IMR-90 (cell line): ENCODE results near the gene AMD1. TPM values are rescaled to one million over a fixed set of nuclear protein-coding genes. Genes with fewer than 3 reads are reported as not detected.

Experiments used
- ATAC-seq: fragments of 200-7000 bp; cut with Tn5 transposase; 2 replicates; pipeline ENCODE4 v1.9.1; 2020; ENCODE audit warnings: low read depth, mild to moderate bottlenecking, moderate library complexity
- BruUV-seq: library from RNA; stranded (reverse); fragments of 400-500 nt; replicated peaks from 2 replicates; lab custom pipeline; 2021; lab: Mats Ljungman, UMichigan
- CTCF ChIA-PET: fragments of 300-600 bp; formaldehyde crosslinking; extraction: SDS; loops from one replicate; lab custom pipeline; 2021; ENCODE audit warnings: antibody characterized with exemption; lab: Yijun Ruan, JAX
- POLR2A ChIA-PET: fragments of 300-600 bp; sonication (Branson Sonifier 250); formaldehyde crosslinking; loops from one replicate; lab custom pipeline; 2022; ENCODE audit warnings: antibody characterized with exemption; ENCODE audit not compliant: unreplicated experiment; lab: Charles Lee
- DNase-seq: peaks from one replicate; pipeline ENCODE4 v3.0.0; 2013
- H2AFZ ChIP-seq: replicated peaks from 2 replicates; pipeline ENCODE3; 2013; ENCODE audit warnings: low read length, mild to moderate bottlenecking; ENCODE audit not compliant: poor library complexity
- H2AK5ac ChIP-seq: 2 replicates; pipeline ENCODE4 v1.6.1; 2013; ENCODE audit warnings: low read depth, low read length, inconsistent platforms
- H2AK9ac ChIP-seq: replicated peaks from 2 replicates; pipeline ENCODE3; 2013; ENCODE audit warnings: mild to moderate bottlenecking, low read depth, low read length, moderate library complexity; ENCODE audit not compliant: poor library complexity
- H2BK120ac ChIP-seq: 2 replicates; pipeline ENCODE4 v1.6.1; 2013; ENCODE audit warnings: low read depth, low read length, inconsistent platforms
- H2BK15ac ChIP-seq: 3 replicates; pipeline ENCODE4 v1.6.1; 2013; ENCODE audit warnings: low read depth, low read length, inconsistent platforms
- H2BK20ac ChIP-seq: 2 replicates; pipeline ENCODE4 v1.6.1; 2013; ENCODE audit warnings: low read depth, mild to moderate bottlenecking, inconsistent platforms, low read length, moderate library complexity
- H2BK5ac ChIP-seq: 2 replicates; pipeline ENCODE4 v1.6.1; 2013; ENCODE audit warnings: mild to moderate bottlenecking, low read depth, low read length, inconsistent platforms; ENCODE audit not compliant: poor library complexity, severe bottlenecking
- H3K14ac ChIP-seq: replicated peaks from 2 replicates; pipeline ENCODE4 v1.6.1; 2013; ENCODE audit warnings: low read depth, low read length, inconsistent platforms
- H3K18ac ChIP-seq: 2 replicates; pipeline ENCODE4 v1.6.1; 2013; ENCODE audit warnings: low read depth, low read length, control low read depth
- H3K23ac ChIP-seq: 2 replicates; pipeline ENCODE4 v1.6.1; 2013; ENCODE audit warnings: low read depth, low read length, inconsistent platforms
- H3K27ac ChIP-seq: 2 replicates; pipeline ENCODE4 v1.5.1; 2013; ENCODE audit warnings: mild to moderate bottlenecking, control low read depth, low read length; ENCODE audit not compliant: insufficient read depth
- H3K27me3 ChIP-seq: 2 replicates; pipeline ENCODE4 v1.6.1; 2013; ENCODE audit warnings: low read length; ENCODE audit not compliant: control insufficient read depth, insufficient read depth
- H3K36me3 ChIP-seq: 2 replicates; pipeline ENCODE4 v1.6.1; 2013; ENCODE audit warnings: low read length, mixed read lengths; ENCODE audit not compliant: control insufficient read depth, insufficient read depth
- H3K4ac ChIP-seq: 2 replicates; pipeline ENCODE4 v1.6.1; 2013; ENCODE audit warnings: low read depth, low read length, inconsistent platforms
- H3K4me1 ChIP-seq: 2 replicates; pipeline ENCODE4 v1.6.1; 2013; ENCODE audit warnings: low read length, mixed read lengths; ENCODE audit not compliant: control insufficient read depth, insufficient read depth
- H3K4me2 ChIP-seq: 2 replicates; pipeline ENCODE4 v1.6.1; 2013; ENCODE audit warnings: low read depth, mild to moderate bottlenecking, control low read depth, low read length, moderate library complexity
- H3K4me3 ChIP-seq: 2 replicates; pipeline ENCODE4 v1.5.1; 2013; ENCODE audit warnings: low read depth, mild to moderate bottlenecking, control low read depth, low read length, moderate library complexity; ENCODE audit not compliant: insufficient read depth
- H3K56ac ChIP-seq: 2 replicates; pipeline ENCODE4 v1.6.1; 2013; ENCODE audit warnings: low read length, inconsistent platforms; ENCODE audit not compliant: insufficient read depth; ENCODE audit errors: extremely low read depth
- H3K79me1 ChIP-seq, 2 experiments: 2 replicates each; pipeline ENCODE4 v1.6.1; 2013; ENCODE audit warnings: low read length in 2 of 2, inconsistent platforms in 1 of 2, low read depth in 1 of 2
- H3K9ac ChIP-seq: 2 replicates; pipeline ENCODE4 v1.6.1; 2013; ENCODE audit warnings: low read depth, low read length, control low read depth
- H3K9me1 ChIP-seq: 2 replicates; pipeline ENCODE4 v1.6.1; 2013; ENCODE audit warnings: low read length, inconsistent platforms; ENCODE audit not compliant: insufficient read depth
- H3K9me3 ChIP-seq: 2 replicates; pipeline ENCODE4 v1.6.1; 2013; ENCODE audit warnings: low read length; ENCODE audit not compliant: control insufficient read depth, insufficient read depth
- H4K20me1 ChIP-seq: 2 replicates; pipeline ENCODE4 v1.6.1; 2013; ENCODE audit warnings: low read length, inconsistent platforms; ENCODE audit not compliant: insufficient read depth
- H4K5ac ChIP-seq: 2 replicates; pipeline ENCODE4 v1.6.1; 2013; ENCODE audit warnings: mild to moderate bottlenecking, low read depth, low read length, control low read depth
- H4K8ac ChIP-seq, 2 experiments: 2 replicates each; pipeline ENCODE4 v1.6.1; 2013; ENCODE audit warnings: low read depth in 2 of 2, low read length in 2 of 2, control low read depth in 1 of 2, inconsistent platforms in 1 of 2
- H4K91ac ChIP-seq: 2 replicates; pipeline ENCODE4 v1.6.1; 2013; ENCODE audit warnings: low read depth, low read length, inconsistent platforms; ENCODE audit not compliant: insufficient read depth
- CTCF ChIP-seq: conservative IDR thresholded peaks from 2 replicates; pipeline ENCODE4 v1.5.1; 2012; ENCODE audit warnings: mild to moderate bottlenecking, low read depth, low read length, improper control_type of control experiment
- ELK1 ChIP-seq: fragments of 150-350 bp; IDR thresholded peaks from 2 replicates; pipeline ENCODE4 v1.6.1; 2016; ENCODE audit warnings: low read depth, mild to moderate bottlenecking, low read length, moderate library complexity, borderline replicate concordance
- NFE2L2 ChIP-seq: fragments of 150-350 bp; IDR thresholded peaks from 2 replicates; pipeline ENCODE4 v1.6.1; 2016; ENCODE audit warnings: low read depth, mild to moderate bottlenecking, low read length
- RFX5 ChIP-seq: IDR thresholded peaks from 2 replicates; pipeline ENCODE4 v1.8.0; 2012; ENCODE audit warnings: low read depth, mild to moderate bottlenecking, low read length, moderate library complexity
- SMC3 ChIP-seq: fragments of 150-350 bp; IDR thresholded peaks from 2 replicates; pipeline ENCODE4 v1.6.1; 2016; ENCODE audit warnings: low read depth, mild to moderate bottlenecking, antibody characterized with exemption, low read length, moderate library complexity
- WGBS, 2 experiments: methylation state at CpG; one replicate each; pipeline versions ENCODE4 v1.1.5 to v1.1.7; 2013; ENCODE audit warnings: missing lambda C conversion rate in 2 of 2; ENCODE audit not compliant: insufficient read length in 1 of 2; ENCODE audit errors: extremely low coverage in 2 of 2; 5-methylcytosine and 5-hydroxymethylcytosine counted together
- dilution Hi-C: fragments of 300-500 bp; cut with HindIII; formaldehyde crosslinking; loops from one replicate; pipeline ENCODE4 v1.14.3; 2018; ENCODE audit warnings: low sequenced_read_pairs; ENCODE audit not compliant: unreplicated experiment
- in situ Hi-C: fragments of 300-500 bp; cut with MboI; formaldehyde crosslinking; loops from 3 replicates; pipeline ENCODE4 v1.14.3; 2019; ENCODE audit warnings: low sequenced_read_pairs, inconsistent platforms, mixed read lengths
- intact Hi-C: fragments of 100-400 bp; cut with micrococcal nuclease; formaldehyde crosslinking; loops from 2 replicates; pipeline ENCODE4 v1.10.0; 2022
- polyA plus RNA-seq, 3 experiments: library from polyadenylated mRNA; depleted of rRNA; stranded (reverse); fragments of >200 nt; gene quantifications; 2 replicates each; pipeline ENCODE4 v1.2.3, GENCODE V29; 2012; ENCODE audit warnings: low replicate concordance in 1 of 3
- total RNA-seq: library from RNA; depleted of rRNA; stranded (reverse); fragments of >200 nt; gene quantifications from 2 replicates; pipeline ENCODE4 v1.2.3, GENCODE V29; 2012

Gene AMD1
- total and polyA plus RNA-seq, 2 of the 4 experiments (the other 2 are of a cell fraction), result 32.2 to 65.8 TPM

- no peaks in the 10 kb centered on the region for H4K20me1 ChIP-seq
- no peak overlapping the region for H2BK120ac ChIP-seq
- dilution Hi-C loops, result no loop called here
- H3K36me3 ChIP-seq, result no peaks in the 10 kb centered on the region
- no peak overlapping the region for H2AK5ac ChIP-seq
- ChIA-PET POLR2A (no interaction called here), CTCF (no interaction called here)
- intact Hi-C loops, result no loop called here
- ATAC-seq, result no peak
- no peaks in the 10 kb centered on the region for H3K79me1 ChIP-seq
- no peak overlapping the region for H2AFZ ChIP-seq
- H3K4me2 ChIP-seq, result no peak overlapping the region
- no peak overlapping the region for H3K14ac ChIP-seq
- H3K9me3 ChIP-seq, result no peaks in the 10 kb centered on the region
- H3K56ac ChIP-seq, result no peak overlapping the region
- no peak overlapping the region for H3K23ac ChIP-seq
- no peak overlapping the region for H3K9ac ChIP-seq
- H3K18ac ChIP-seq, result no peak overlapping the region
- H2BK5ac ChIP-seq, result no peak overlapping the region
- no peak for DNase-seq
- no peak overlapping the region for H4K5ac ChIP-seq
- H2BK20ac ChIP-seq, result no peak overlapping the region
- no peak overlapping the region for H2AK9ac ChIP-seq
- H3K4me3 ChIP-seq, result no peak overlapping the region
- no CpG with 5 or more reads among the region's 4 CpGs for WGBS, 2 experiments
- H3K4ac ChIP-seq, result no peak overlapping the region
- BruUV-seq, result no TSS peak
- H3K4me1 ChIP-seq, result no peaks in the 10 kb centered on the region
- H4K91ac ChIP-seq, result no peak overlapping the region
- TF ChIP-seq CTCF (no peak), SMC3 (no peak), NFE2L2 (no peak), ELK1 (no peak), RFX5 (no peak)
- H3K27me3 ChIP-seq, result no peaks in the 10 kb centered on the region
- H3K27ac ChIP-seq, result no peak overlapping the region
- in situ Hi-C loops, result no loop called here
- no peak overlapping the region for H2BK15ac ChIP-seq
- no peak overlapping the region for H4K8ac ChIP-seq
- no peaks in the 10 kb centered on the region; the same call in 1 of the 2 replicates for H3K9me1 ChIP-seq
Observed at GRCh38 chr6:110849781-110850180, 24.8 kb upstream of the AMD1 start.
